ENCODE results near the gene HMBS.

The HMBS gene

DNA sequence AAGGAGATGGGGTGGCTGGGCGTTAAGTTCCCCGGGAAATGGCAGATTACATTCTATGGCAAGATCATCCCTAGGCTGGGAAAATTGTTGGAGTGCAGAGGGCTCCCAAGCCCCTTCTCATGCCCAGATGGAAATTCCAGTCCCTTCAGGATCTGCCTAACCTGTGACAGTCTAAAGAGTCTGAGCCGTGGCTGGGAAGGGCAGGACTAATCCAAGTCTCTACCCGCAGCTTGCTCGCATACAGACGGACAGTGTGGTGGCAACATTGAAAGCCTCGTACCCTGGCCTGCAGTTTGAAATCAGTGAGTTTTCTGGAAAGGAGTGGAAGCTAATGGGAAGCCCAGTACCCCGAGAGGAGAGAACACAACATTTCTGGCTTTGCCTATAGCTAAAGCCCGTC lies 3.7 kb downstream of the HMBS start:
- H3K36me3 ChIP-seq (ENCODE audit: insufficient read depth, low read length) = peaks cover 5% of the 10 kb centered on the region
- no peaks in the 10 kb centered on the region for H3K4me1 ChIP-seq (ENCODE audit: insufficient read depth, low read length)
- no peak overlapping the region for H3K9ac ChIP-seq (ENCODE audit: low read depth, low read length)
- H3K9me3 ChIP-seq (ENCODE audit: control insufficient read depth, insufficient read depth, low read length) = no peaks in the 10 kb centered on the region

DNA sequence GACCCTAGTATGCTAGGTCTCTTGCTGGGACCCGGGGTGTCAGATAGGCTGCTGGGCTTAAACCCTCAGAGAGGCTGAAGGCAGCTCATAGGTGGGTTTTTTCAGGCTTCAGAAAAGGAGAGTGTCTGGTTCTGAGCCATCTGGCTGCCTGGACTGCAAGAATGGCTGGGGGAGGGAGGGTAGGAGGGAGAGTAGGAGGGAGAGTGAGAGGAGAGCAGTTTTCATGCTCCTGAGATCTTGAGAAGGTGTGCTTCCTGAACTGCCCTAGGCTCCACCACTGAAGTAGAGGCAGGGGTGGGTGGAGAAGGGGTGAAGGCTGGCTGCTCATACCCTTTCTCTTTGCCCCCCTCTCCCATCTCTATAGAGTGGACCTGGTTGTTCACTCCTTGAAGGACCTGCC lies 4.6 kb downstream of the HMBS start:
- peaks cover 8% of the 10 kb centered on the region for H3K36me3 ChIP-seq (ENCODE audit: insufficient read depth, low read length)
- H3K9me3 ChIP-seq (ENCODE audit: control insufficient read depth, insufficient read depth, low read length) = no peaks in the 10 kb centered on the region
- H3K9ac ChIP-seq (ENCODE audit: low read depth, low read length) = no peak overlapping the region
- H3K4me1 ChIP-seq (ENCODE audit: insufficient read depth, low read length) = no peaks in the 10 kb centered on the region

DNA sequence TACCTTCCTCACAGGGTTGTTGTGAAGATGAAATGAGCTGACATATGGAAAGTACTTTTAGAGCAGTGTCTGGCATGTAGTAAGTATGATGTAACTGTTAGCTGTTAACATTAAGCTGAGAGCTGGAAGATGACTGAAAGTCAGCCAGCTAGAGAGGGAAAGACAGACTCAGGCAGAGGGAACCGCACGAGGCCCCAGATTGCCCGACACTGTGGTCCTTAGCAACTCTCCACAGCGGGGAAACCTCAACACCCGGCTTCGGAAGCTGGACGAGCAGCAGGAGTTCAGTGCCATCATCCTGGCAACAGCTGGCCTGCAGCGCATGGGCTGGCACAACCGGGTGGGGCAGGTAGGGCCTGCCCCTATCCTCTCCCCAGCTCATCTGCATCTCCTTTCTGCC lies 6.5 kb downstream of the HMBS start:
- Histone ChIP-seq H3K9ac (ENCODE audit: low read depth, low read length) (no peak overlapping the region), H3K4me1 (ENCODE audit: insufficient read depth, low read length) (no peaks in the 10 kb centered on the region), H3K9me3 (ENCODE audit: control insufficient read depth, insufficient read depth, low read length) (no peaks in the 10 kb centered on the region), H3K36me3 (ENCODE audit: insufficient read depth, low read length) (peaks cover 8% of the 10 kb centered on the region)

DNA sequence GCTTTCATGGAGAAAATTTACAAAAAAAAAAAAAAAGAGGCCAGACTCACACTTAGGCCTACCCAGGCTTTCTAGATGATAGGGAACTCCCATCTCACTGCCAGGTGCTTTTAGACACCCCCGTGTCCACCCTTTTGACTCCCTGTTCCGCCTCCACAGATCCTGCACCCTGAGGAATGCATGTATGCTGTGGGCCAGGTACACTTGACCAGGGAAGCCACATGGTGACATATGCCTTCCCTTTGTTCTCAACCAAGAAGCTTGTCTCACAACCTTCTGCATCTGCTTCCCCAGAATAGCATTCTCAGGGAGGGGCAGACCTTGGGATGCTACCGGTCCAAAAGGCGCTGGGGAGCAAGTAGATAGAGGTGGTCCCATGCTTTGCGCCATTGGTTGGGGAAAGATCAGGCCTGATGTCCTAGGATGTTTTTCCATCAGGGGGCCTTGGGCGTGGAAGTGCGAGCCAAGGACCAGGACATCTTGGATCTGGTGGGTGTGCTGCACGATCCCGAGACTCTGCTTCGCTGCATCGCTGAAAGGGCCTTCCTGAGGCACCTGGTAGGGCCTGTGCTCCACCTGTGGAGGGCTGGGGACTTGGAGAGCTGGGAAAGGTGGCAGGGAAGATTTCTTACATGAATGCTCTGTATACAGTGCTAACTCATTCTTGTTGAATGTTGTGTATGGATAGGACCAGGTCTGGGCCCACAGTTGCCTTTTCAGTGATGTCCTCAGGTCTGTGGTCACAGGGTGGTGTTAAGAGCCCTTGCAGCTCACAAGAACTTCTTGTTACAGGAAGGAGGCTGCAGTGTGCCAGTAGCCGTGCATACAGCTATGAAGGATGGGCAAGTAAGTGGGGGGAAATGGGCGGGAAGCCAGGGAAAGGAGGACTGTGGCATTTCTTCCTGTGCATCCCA lies 7.5 kb downstream of the HMBS start:
- Histone ChIP-seq H3K9ac (ENCODE audit: low read depth, low read length) (no peak overlapping the region; the same call in 1 of the 2 replicates), H3K36me3 (ENCODE audit: insufficient read depth, low read length) (peaks cover 8% of the 10 kb centered on the region), H3K4me1 (ENCODE audit: insufficient read depth, low read length) (no peaks in the 10 kb centered on the region), H3K9me3 (ENCODE audit: control insufficient read depth, insufficient read depth, low read length) (no peaks in the 10 kb centered on the region)

DNA sequence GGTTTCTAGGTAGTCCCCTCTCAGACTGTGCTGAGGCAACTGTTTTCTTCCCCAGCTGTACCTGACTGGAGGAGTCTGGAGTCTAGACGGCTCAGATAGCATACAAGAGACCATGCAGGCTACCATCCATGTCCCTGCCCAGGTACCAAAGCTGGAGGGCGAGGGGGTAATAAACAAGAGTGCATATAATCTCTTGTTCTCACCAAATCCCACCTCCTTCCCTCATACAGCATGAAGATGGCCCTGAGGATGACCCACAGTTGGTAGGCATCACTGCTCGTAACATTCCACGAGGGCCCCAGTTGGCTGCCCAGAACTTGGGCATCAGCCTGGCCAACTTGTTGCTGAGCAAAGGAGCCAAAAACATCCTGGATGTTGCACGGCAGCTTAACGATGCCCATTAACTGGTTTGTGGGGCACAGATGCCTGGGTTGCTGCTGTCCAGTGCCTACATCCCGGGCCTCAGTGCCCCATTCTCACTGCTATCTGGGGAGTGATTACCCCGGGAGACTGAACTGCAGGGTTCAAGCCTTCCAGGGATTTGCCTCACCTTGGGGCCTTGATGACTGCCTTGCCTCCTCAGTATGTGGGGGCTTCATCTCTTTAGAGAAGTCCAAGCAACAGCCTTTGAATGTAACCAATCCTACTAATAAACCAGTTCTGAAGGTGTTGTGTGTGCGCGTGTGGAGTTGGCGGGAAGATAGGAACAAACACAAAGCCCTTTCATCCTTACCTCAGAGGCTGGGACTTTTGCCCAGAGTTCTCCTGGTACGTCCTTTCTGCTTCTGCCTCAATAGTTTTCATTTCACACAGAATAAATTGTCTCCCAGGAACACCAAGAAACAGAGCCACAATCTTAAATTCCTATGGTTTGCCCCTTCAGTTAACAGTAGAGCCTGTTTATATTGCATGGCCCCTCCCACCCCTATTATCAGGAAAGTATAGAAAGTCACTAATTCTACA lies 8.5 kb downstream of the HMBS start:
- peak overlapping the region; percentile 92 for H3K9ac ChIP-seq (ENCODE audit: low read depth, low read length)

DNA sequence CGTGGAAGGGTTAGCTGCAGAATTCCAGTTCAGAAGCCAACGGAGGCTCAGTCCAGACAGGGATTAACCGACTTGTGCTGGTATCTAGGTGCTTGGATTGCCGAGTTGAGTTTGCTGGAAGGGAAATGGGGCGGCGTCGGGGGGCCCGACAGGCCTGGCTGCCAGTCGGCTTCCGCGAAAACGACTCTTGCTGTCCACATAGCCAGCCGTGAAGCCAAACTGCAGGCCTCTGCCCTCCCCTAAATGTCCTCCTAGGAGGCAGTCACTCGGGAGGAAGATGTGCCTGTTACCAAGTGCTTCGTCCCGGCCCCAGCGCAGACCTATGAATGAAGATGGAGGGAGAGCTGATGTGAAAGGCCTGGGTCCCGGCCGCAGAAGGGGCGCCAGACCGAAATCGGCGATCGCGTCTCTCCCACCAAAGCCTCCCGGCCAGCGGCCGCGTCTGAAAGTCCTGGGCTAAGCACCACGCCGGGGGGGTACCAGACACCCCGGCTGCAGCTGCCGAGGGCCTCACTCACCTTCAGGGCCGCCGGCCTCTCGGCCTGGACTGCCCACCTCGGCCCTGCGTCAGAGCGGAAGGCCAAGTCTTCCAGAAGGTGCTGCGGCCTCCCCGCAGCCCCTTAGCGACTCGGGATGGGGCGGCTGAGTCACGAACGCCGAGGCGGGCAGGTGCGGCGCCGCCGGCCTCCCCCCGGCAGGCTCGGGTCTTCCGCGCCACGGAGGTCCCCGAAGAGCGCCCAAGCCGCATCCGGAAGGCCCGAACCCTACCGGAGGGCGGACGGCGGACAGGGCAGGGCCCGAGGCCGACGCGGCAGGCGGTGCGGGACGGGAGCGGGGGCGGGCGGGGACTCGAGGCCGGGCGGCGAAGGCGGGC lies 9.5 kb downstream of the HMBS start:
- peak overlapping the region; percentile 92 for H3K9ac ChIP-seq (ENCODE audit: low read depth, low read length)
- no peaks in the 10 kb centered on the region for H3K9me3 ChIP-seq (ENCODE audit: control insufficient read depth, insufficient read depth, low read length)
- H3K4me1 ChIP-seq (ENCODE audit: insufficient read depth, low read length) = no peaks in the 10 kb centered on the region
- peaks cover 19% of the 10 kb centered on the region; the same call in 1 of the 2 replicates for H3K36me3 ChIP-seq (ENCODE audit: insufficient read depth, low read length)

More for the DNA sequence above, 8.5 kb downstream of the HMBS start:
- Histone ChIP-seq H3K36me3 (ENCODE audit: insufficient read depth, low read length) (peaks cover 13% of the 10 kb centered on the region; the same call in 1 of the 2 replicates), H3K9me3 (ENCODE audit: control insufficient read depth, insufficient read depth, low read length) (no peaks in the 10 kb centered on the region), H3K4me1 (ENCODE audit: insufficient read depth, low read length) (no peaks in the 10 kb centered on the region)

DNA sequence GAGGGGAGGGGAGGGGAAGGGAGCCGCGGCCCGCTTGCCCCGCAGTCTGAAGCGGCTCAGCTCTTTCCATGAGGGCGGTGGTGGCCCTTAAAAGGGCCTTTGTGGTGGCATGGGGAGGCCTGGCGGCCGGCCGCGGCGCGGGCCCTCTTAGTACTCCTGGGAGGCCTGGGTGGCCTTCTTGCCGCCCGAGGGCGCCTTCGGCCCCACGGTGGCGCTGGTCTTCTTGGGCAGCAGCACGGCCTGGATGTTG lies 10.1 kb downstream of the HMBS start:
- peak overlapping the region; percentile 92 for H3K9ac ChIP-seq (ENCODE audit: low read depth, low read length)
- H3K4me1 ChIP-seq (ENCODE audit: insufficient read depth, low read length) = no peaks in the 10 kb centered on the region
- H3K36me3 ChIP-seq (ENCODE audit: insufficient read depth, low read length) = peaks cover 19% of the 10 kb centered on the region; the same call in 1 of the 2 replicates
- H3K9me3 ChIP-seq (ENCODE audit: control insufficient read depth, insufficient read depth, low read length) = no peaks in the 10 kb centered on the region

DNA sequence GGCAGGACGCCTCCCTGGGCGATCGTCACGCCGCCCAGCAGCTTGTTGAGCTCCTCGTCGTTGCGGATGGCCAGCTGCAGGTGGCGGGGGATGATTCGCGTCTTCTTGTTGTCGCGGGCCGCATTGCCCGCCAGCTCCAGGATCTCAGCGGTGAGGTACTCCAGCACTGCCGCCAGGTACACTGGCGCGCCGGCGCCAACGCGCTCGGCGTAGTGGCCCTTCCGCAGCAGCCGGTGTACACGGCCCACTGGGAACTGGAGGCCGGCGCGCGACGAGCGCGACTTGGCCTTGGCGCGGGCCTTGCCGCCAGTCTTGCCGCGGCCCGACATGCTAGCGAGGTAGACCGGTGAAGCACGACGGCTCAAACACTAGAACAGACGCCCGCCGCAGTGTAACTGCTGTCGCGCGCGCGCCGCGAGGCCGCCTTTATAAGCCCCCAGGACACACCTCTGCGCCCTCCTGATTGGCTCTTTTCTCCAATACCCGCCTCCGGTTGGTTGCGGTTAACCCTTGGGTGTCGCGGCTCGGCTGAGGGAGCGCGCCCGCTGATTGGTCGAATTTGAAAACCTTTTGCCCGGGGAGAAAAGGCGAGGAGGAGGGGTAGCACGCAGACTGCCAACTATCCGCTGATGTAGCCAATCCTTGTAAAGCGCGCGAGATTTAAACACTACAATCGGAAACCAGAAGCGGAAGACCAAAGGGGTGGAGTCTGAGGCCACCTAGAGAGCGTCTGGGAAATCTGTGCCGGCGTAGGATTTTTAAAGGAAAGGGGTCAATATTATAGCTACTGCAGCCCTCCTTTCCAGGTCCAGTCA lies 10.6 kb downstream of the HMBS start:
- H3K4me1 ChIP-seq (ENCODE audit: insufficient read depth, low read length) = no peaks in the 10 kb centered on the region
- no peaks in the 10 kb centered on the region for H3K9me3 ChIP-seq (ENCODE audit: control insufficient read depth, insufficient read depth, low read length)
- H3K9ac ChIP-seq (ENCODE audit: low read depth, low read length) = peak overlapping the region; percentile 92
- H3K36me3 ChIP-seq (ENCODE audit: insufficient read depth, low read length) = peaks cover 19% of the 10 kb centered on the region; the same call in 1 of the 2 replicates

DNA sequence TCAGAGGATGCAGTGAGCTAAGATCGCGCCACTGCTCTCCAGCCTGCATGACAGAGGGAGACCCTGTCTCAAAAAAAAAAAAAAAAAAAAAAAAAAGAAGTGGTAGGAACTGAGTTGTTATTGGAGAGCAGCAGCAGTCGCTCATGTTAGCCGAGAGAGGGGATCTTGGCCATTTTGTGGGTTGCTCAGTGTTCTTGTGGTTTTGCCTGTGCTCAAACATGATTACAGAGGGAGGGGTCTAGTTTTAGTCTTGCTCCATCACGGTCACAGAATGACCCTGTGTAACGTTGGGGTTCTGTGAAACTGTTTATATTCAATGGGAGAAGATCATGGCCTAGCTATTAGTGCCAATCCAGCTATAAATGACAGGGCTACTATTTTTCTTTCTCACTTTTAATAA lies 15.0 kb downstream of the HMBS start:
- peaks cover 11% of the 10 kb centered on the region; the same call in 1 of the 2 replicates for H3K36me3 ChIP-seq (ENCODE audit: insufficient read depth, low read length)
- H3K4me1 ChIP-seq (ENCODE audit: insufficient read depth, low read length) = no peaks in the 10 kb centered on the region
- H3K9me3 ChIP-seq (ENCODE audit: control insufficient read depth, insufficient read depth, low read length) = no peaks in the 10 kb centered on the region
- H3K9ac ChIP-seq (ENCODE audit: low read depth, low read length) = no peak overlapping the region

DNA sequence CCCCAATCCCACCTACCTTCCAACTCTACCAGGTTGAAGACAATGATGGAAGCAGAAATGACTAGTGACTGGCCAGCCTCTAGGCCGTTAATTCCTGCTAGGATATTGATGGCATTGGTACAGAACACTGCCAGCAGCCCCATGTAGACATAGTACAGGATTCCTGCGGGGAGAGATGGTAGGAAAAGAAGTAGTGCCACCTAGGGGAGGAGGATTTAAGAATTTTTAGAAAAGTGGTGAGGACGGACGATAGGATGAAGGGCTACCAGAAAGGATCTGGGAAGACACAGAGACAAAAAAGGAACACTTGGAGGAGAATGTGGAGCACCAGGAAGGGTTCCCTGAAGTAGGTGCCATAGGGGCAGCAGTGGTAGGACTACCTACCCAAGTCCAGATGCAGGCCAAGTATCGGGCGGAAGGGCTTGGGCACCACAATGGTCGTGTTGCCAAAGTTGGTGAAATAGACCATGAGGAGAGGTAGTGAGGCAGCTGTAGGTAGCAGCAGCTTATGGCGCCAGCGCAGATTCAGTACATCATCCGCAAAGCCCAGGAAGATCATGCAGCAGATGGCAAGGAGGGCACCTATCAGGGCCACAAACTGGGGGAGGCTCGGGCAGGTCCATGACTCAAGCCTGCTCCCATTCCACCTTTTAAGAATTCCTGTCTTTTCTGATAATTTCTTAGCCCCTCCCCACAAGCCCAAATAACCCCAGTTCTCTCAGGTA lies 15.7 kb downstream of the HMBS start:
- Histone ChIP-seq H3K4me1 (ENCODE audit: insufficient read depth, low read length) (no peaks in the 10 kb centered on the region), H3K9me3 (ENCODE audit: control insufficient read depth, insufficient read depth, low read length) (no peaks in the 10 kb centered on the region), H3K36me3 (ENCODE audit: insufficient read depth, low read length) (peaks cover 11% of the 10 kb centered on the region; the same call in 1 of the 2 replicates), H3K9ac (ENCODE audit: low read depth, low read length) (peak overlapping the region; percentile 65)

DNA sequence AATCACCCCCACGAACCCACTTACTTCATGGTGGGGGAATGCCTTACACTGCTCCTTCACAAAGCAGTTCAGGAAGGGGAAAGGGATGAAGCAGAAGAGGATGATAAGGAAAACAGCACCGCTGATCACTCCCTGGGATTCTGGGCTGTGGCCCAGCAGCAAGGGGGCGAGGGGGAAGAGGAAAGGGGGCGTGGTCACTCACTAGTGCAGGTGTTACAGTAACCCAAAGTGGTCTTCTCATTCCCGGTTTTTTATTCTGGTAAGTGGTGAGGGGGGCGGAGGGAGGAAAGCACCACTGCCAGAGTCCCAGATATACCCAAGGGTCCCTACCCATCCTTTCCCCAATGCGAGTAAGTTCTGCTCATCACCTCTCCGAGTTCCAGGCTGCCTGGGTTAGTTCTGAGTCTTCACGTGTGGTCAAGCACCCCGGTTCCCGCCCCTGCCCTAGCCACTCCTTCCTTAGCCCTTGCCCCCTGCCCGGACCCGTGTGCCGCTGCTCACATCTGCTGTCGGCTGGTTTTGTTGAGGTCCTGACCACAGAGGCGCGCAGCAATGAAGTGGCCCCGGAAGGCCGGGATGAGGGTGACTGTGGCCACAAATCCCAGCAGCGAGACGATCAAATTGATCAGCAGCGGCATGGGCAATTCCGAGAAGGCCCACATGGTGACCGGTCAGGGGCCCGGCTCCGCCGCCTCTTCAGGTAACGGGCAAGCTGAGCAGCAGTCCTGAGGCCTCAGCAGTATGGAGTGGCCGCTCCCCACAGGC lies 16.5 kb downstream of the HMBS start:
- Histone ChIP-seq H3K4me1 (ENCODE audit: insufficient read depth, low read length) (peaks cover 3% of the 10 kb centered on the region), H3K9ac (ENCODE audit: low read depth, low read length) (peak overlapping the region; percentile 65), H3K9me3 (ENCODE audit: control insufficient read depth, insufficient read depth, low read length) (no peaks in the 10 kb centered on the region), H3K36me3 (ENCODE audit: insufficient read depth, low read length) (peaks cover 11% of the 10 kb centered on the region; the same call in 1 of the 2 replicates)

DNA sequence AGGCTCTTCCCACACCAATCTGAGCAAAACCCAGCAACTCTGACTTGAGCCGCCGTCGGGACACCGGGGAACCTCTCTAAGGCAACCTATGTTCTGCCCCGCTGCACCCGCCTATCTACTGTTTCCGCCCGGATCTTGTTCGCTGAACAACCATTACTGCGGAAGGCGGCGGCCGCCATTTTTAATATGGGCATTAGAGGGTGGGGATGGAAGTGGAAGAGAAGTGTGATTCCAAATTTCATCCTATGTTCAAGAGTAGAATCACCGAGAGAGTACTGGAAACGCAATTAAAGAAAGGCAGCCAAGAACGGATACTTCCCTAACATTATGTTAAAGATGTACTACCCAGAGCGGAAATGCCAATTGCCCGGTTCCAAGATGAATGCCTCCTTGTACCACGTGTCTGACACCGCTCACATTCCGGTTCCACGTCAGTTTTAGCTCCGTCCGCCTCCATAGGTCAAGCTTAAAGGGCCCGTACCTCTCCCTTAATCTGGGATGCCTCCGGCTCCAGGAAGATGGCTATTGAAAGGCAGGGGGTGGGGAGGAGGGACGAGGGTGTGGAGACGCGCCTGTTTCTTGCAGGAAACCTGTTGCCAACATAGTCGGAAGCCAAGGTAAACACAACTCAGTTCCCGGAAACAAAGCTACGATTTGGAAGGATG lies 17.2 kb downstream of the HMBS start, which contains the start of gene DPAGT1:
DPAGT1 (minus strand) TSS at position 95 of the 665 bp plus-strand sequence. CDS start 198 bp downstream, outside the sequence.
- Histone ChIP-seq H3K9me3 (ENCODE audit: control insufficient read depth, insufficient read depth, low read length) (no peaks in the 10 kb centered on the region), H3K4me1 (ENCODE audit: insufficient read depth, low read length) (peaks cover 9% of the 10 kb centered on the region), H3K9ac (ENCODE audit: low read depth, low read length) (peak within 1 kb of the TSS; percentile 65)

More for the DNA sequence above, 17.2 kb downstream of the HMBS start, which contains the start of gene DPAGT1:
- peaks cover 11% of the 10 kb centered on the region; the same call in 1 of the 2 replicates for H3K36me3 ChIP-seq (ENCODE audit: insufficient read depth, low read length)
